HepG2 (cell line): ENCODE data around the gene PKMYT1. TPM values are rescaled to one million over a fixed set of nuclear protein-coding genes. Genes with fewer than 3 reads are reported as not detected.

Experiments used
- ATAC-seq: fragments of 200-7000 bp; cut with Tn5 transposase; 3 replicates; pipeline ENCODE4 v1.9.1; 2020; ENCODE audit warnings: mild to moderate bottlenecking, moderate library complexity
- BruUV-seq: library from RNA; stranded (reverse); fragments of 400-500 nt; replicated peaks from 2 replicates; lab custom pipeline; 2021; lab: Mats Ljungman, UMichigan
- CTCF ChIA-PET: fragments of 300-600 bp; formaldehyde crosslinking; extraction: SDS; loops from one replicate; lab custom pipeline; 2021; ENCODE audit warnings: low total read pairs, inconsistent platforms, low intra/inter-chr PET ratio; lab: Yijun Ruan, JAX
- POLR2A ChIA-PET: fragments of 350-600 bp; sonication (Branson Sonifier 250); formaldehyde crosslinking; loops from one replicate; lab custom pipeline; 2020; ENCODE audit warnings: antibody characterized with exemption, inconsistent platforms; lab: Yijun Ruan, JAX
- DNase-seq: peaks from one replicate; pipeline ENCODE4 v3.0.0-alpha.2; 2015; ENCODE audit warnings: low spot score
- FAIRE-seq: peaks from 3 replicates; lab custom pipeline; 2011; peaks lifted over from hg19 to GRCh38; lab: Jason Lieb, UNC
- H2AFZ ChIP-seq: one replicate; pipeline ENCODE4 v1.6.1; 2011; ENCODE audit warnings: low read length, inconsistent platforms
- H3K27ac ChIP-seq: fragments of 300-600 bp; 3 replicates; pipeline ENCODE4 v1.8.0; 2011; ENCODE audit warnings: mixed run types, mild to moderate bottlenecking, mixed read lengths, low read length, inconsistent platforms; ENCODE audit not compliant: insufficient read depth; ENCODE audit errors: extremely low read length
- H3K27me3 ChIP-seq, 2 experiments: fragments of 200-600 bp in 1 of 2; 2 replicates in 1 of 2; 3 replicates in 1 of 2; pipeline versions ENCODE4 v1.6.0 to v1.8.0; 2011; ENCODE audit warnings: low read length in 2 of 2, mild to moderate bottlenecking in 2 of 2, moderate library complexity in 2 of 2, inconsistent platforms in 1 of 2; ENCODE audit not compliant: insufficient read depth in 2 of 2, control insufficient read depth in 1 of 2
- H3K36me3 ChIP-seq, 2 experiments: fragments of 200-600 bp in 1 of 2; replicated peaks in 1 of 2; 2 replicates in 1 of 2; 3 replicates in 1 of 2; pipeline versions ENCODE4 v1.5.1 to v1.8.0; 2011; ENCODE audit warnings: low read length in 2 of 2, inconsistent platforms in 1 of 2; ENCODE audit not compliant: insufficient read depth in 2 of 2, control insufficient read depth in 1 of 2
- H3K4me1 ChIP-seq: 2 replicates; pipeline ENCODE4 v1.5.1; 2012; ENCODE audit warnings: low read length, inconsistent platforms; ENCODE audit not compliant: insufficient read depth
- H3K4me2 ChIP-seq: 2 replicates; pipeline ENCODE4 v1.6.0; 2011; ENCODE audit warnings: low read depth, low read length, inconsistent platforms
- H3K4me3 ChIP-seq, 3 experiments: fragments of 200-600 bp in 1 of 3; sonication (generic), shearing (Covaris generic) in 1 of 3; replicated peaks in 1 of 3; 2 replicates each; pipeline ENCODE4 v1.5.1; 2011 to 2016; ENCODE audit warnings: low read length in 3 of 3, inconsistent platforms in 2 of 3, low read depth in 2 of 3, mild to moderate bottlenecking in 2 of 3, control low read depth in 1 of 3, mixed read lengths in 1 of 3; ENCODE audit not compliant: insufficient read depth in 1 of 3
- H3K79me2 ChIP-seq: one replicate; pipeline ENCODE4 v1.6.1; 2011; ENCODE audit warnings: low read length, inconsistent platforms; ENCODE audit not compliant: insufficient read depth
- H3K9ac ChIP-seq: 2 replicates; pipeline ENCODE4 v1.6.0; 2011; ENCODE audit warnings: mild to moderate bottlenecking, low read depth, low read length, inconsistent platforms; ENCODE audit not compliant: insufficient read depth
- H3K9me3 ChIP-seq: 2 replicates; pipeline ENCODE4 v1.5.1; 2012; ENCODE audit warnings: mild to moderate bottlenecking, low read length
- H4K20me1 ChIP-seq: 2 replicates; pipeline ENCODE4 v1.6.0; 2011; ENCODE audit warnings: inconsistent platforms, mild to moderate bottlenecking, low read length, moderate library complexity; ENCODE audit not compliant: insufficient read depth
- EED ChIP-seq: sonication (generic); formaldehyde crosslinking; IDR thresholded peaks from 2 replicates; pipeline ENCODE4 v1.5.0; 2020; ENCODE audit warnings: mild to moderate bottlenecking, missing genetic modification reagents
- FOXK2 ChIP-seq: fragments of 450-650 bp; IDR thresholded peaks from 2 replicates; pipeline ENCODE4 v1.6.1; 2016
- HMGXB3 ChIP-seq: sonication (generic); formaldehyde crosslinking; IDR thresholded peaks from 2 replicates; pipeline ENCODE4 v1.4.0; 2020; ENCODE audit warnings: missing genetic modification reagents, borderline replicate concordance
- KDM3A ChIP-seq: IDR thresholded peaks from 2 replicates; pipeline ENCODE4 v1.6.1; 2018; ENCODE audit warnings: low read depth, missing compliant biosample characterization
- NFATC3 ChIP-seq: sonication (generic); formaldehyde crosslinking; IDR thresholded peaks from 2 replicates; pipeline ENCODE4 v1.5.1; 2020; ENCODE audit warnings: mild to moderate bottlenecking, missing genetic modification reagents
- NFYC ChIP-seq: IDR thresholded peaks from 2 replicates; pipeline ENCODE4 v1.6.1; 2016; ENCODE audit warnings: missing genetic modification reagents, missing compliant biosample characterization
- PRDM15 ChIP-seq: sonication (generic); formaldehyde crosslinking; IDR thresholded peaks from 2 replicates; pipeline ENCODE4 v1.4.0; 2020; ENCODE audit warnings: missing genetic modification reagents
- REXO4 ChIP-seq: sonication (generic); formaldehyde crosslinking; IDR thresholded peaks from 2 replicates; pipeline ENCODE4 v1.8.0; 2022; ENCODE audit warnings: missing genetic modification reagents, mild to moderate bottlenecking, borderline replicate concordance
- ZNF17 ChIP-seq: sonication (generic); formaldehyde crosslinking; IDR thresholded peaks from 2 replicates; pipeline ENCODE4 v1.5.0; 2020; ENCODE audit warnings: mild to moderate bottlenecking, missing genetic modification reagents
- ZNF383 ChIP-seq: sonication (generic); formaldehyde crosslinking; IDR thresholded peaks from 2 replicates; pipeline ENCODE4 v1.4.0; 2020; ENCODE audit warnings: missing genetic modification reagents, mild to moderate bottlenecking, borderline replicate concordance
- ZNF513 ChIP-seq: sonication (generic); formaldehyde crosslinking; conservative IDR thresholded peaks from 2 replicates; pipeline ENCODE4 v1.5.0; 2020; ENCODE audit warnings: missing genetic modification reagents
- ZNF704 ChIP-seq: sonication (generic); formaldehyde crosslinking; IDR thresholded peaks from 2 replicates; pipeline ENCODE4 v1.8.1; 2023; ENCODE audit warnings: mild to moderate bottlenecking, inconsistent platforms, moderate library complexity, missing genetic modification reagents, borderline replicate concordance
- WGBS: methylation state at CpG from one replicate; pipeline ENCODE4 v1.1.6; 2017; ENCODE audit warnings: low lambda C conversion rate; 5-methylcytosine and 5-hydroxymethylcytosine counted together
- in situ Hi-C: cut with HindIII; loops from 2 replicates; pipeline ENCODE4 v1.10.0; 2017; ENCODE audit warnings: low pct_unique_long_range_greater_than_20kb; ENCODE audit not compliant: extremely low pct_ligation_motif_present
- intact Hi-C: fragments of 100-400 bp; cut with micrococcal nuclease; formaldehyde crosslinking; loops from one replicate; pipeline ENCODE4 v1.10.0; 2022; ENCODE audit not compliant: unreplicated experiment
- polyA plus RNA-seq, 8 experiments: library from polyadenylated mRNA; depleted of rRNA in 3 of 8; stranded (reverse) in 7 of 8; unstranded in 1 of 8; fragments of >200 nt; fragmentation: Illumina TruSeq in 4 of 8; extraction: Trizol in 4 of 8; gene quantifications; 2 replicates each; pipeline versions ENCODE4 v1.2.1 to v1.2.3, GENCODE V29; 2011 to 2016; ENCODE audit warnings: low read depth in 4 of 8, missing spikeins in 1 of 8, mixed read lengths in 1 of 8; ENCODE audit not compliant: insufficient read depth in 1 of 8
- total RNA-seq, 5 experiments: library from RNA; depleted of rRNA; stranded (reverse); fragments of >200 nt; fragmentation: Illumina TruSeq; extraction: Trizol; gene quantifications; 2 replicates each; pipeline ENCODE4 v1.2.3, GENCODE V29; 2016; ENCODE audit warnings: low read depth in 1 of 5

The PKMYT1 gene
- total and polyA plus RNA-seq, 2 of the 13 experiments (the other 11 are each of a cell fraction or from before 2014, with no cell fraction given): 7.0 to 27.8 TPM

GRCh38 chr16:2970563-2970962 lies 9.7 kb downstream of the PKMYT1 start:
- H3K27me3 ChIP-seq: no peaks in the 10 kb centered on the region; a peak in 1 of 5 replicates
- H3K27ac ChIP-seq: peak overlapping the region; percentile 76
- H2AFZ ChIP-seq: no peak overlapping the region
- TSS peak; percentile 51 for BruUV-seq
- in situ Hi-C loops (no loop called here), intact Hi-C loops (no loop called here)
- H3K36me3 ChIP-seq: peaks cover 0 to 9% of the 10 kb centered on the region in 2 experiments; a peak in 1 of 5 replicates
- DNase-seq (no peak), FAIRE-seq (no peak), ATAC-seq (no peak)
- H3K4me3 ChIP-seq: peak overlapping the region; percentile 86 to 91 (median 91)
- POLR2A ChIA-PET: interaction anchor here (0.8 to 2.4 kb wide), 8 partner anchors 8 to 89 kb away, joined by 3 to 31 read pairs (median 6); partner anchors contain the start of genes HCFC1R1, PKMYT1, THOC6 and TNFRSF12A
- H3K79me2 ChIP-seq: peaks cover 8% of the 10 kb centered on the region
- CTCF ChIA-PET: interaction anchor here (1.2 kb wide), 1 partner anchor 9 kb away, joined by 3 read pairs; no protein-coding TSS in a partner anchor
- peak overlapping the region; percentile 86 for H3K4me2 ChIP-seq
- WGBS: no CpG with 5 or more reads among the region's 6 CpGs
- no peaks in the 10 kb centered on the region for H4K20me1 ChIP-seq
- no peaks in the 10 kb centered on the region for H3K9me3 ChIP-seq
- peaks cover 17% of the 10 kb centered on the region for H3K4me1 ChIP-seq
- peak overlapping the region; percentile 80 for H3K9ac ChIP-seq
- TF ChIP-seq ZNF383 (CRISPR knock-in tag) (no peak), NFYC (CRISPR knock-in tag) (no peak), NFATC3 (CRISPR knock-in tag) (no peak), ZNF17 (no peak), KDM3A (CRISPR knock-in tag) (no peak), EED (no peak), PRDM15 (CRISPR knock-in tag) (no peak), ZNF704 (CRISPR knock-in tag) (no peak), REXO4 (CRISPR knock-in tag) (no peak), FOXK2 (no peak), HMGXB3 (no peak), ZNF513 (no peak)
